Prostate gland (tissue), 2 donors: ENCODE measurements around the gene HCFC2.

Experiments
- CTCF ChIP-seq, 4 experiments: fragments of 200-600 bp in 2 of 4; fragments of 450-650 bp in 2 of 4; sonication (generic) in 2 of 4; IDR thresholded peaks; 1 replicate in 3 of 4; 2 replicates in 1 of 4; pipeline ENCODE4 v1.5.1; 2016 to 2019; ENCODE audit warnings: antibody characterized with exemption in 4 of 4, mild to moderate bottlenecking in 2 of 4, moderate library complexity in 2 of 4
- POLR2A ChIP-seq: fragments of 450-650 bp; IDR thresholded peaks from one replicate; pipeline ENCODE4 v1.6.1; 2016; ENCODE audit warnings: antibody characterized with exemption, mild to moderate bottlenecking
- POLR2AphosphoS5 ChIP-seq: sonication (generic); formaldehyde crosslinking; IDR thresholded peaks from one replicate; pipeline ENCODE4 v1.6.1; 2017; ENCODE audit warnings: antibody characterized with exemption

- TF ChIP-seq CTCF (IDR thresholded peaks at IDR 0.05) = no peak
- no peak for TF ChIP-seq POLR2A
- TF ChIP-seq POLR2AphosphoS5 = no peak
These were observed 16.2 kb upstream of the HCFC2 start for GRCh38 chr12:104048162-104048561.
